ENCODE measurements around the gene TMEM132D.

- TF ChIP-seq YY1 (IDR thresholded peaks at IDR 0.05; ENCODE audit: low read depth, low read length) = no peak
- no peak for TF ChIP-seq CTCF (IDR thresholded peaks at IDR 0.05; ENCODE audit: control extremely low read depth in 1 of 3, insufficient read depth in 1 of 3, low read depth in 1 of 3, low read length in 3 of 3)
- no peak for TF ChIP-seq RXRA (IDR thresholded peaks at IDR 0.05; ENCODE audit: insufficient read depth, low read depth, low read length)
Observed at GRCh38 chr12:129127771-129128170, 776.1 kb downstream of the TMEM132D start.

Measured in H1 (cell line).